Caco-2 (cell line): ENCODE results near the gene NEDD9. TPM values are rescaled to one million over a fixed set of nuclear protein-coding genes. Genes with fewer than 3 reads are reported as not detected.

Experiments used
- BruUV-seq: library from RNA; stranded (reverse); fragments of 400-500 nt; replicated peaks from 2 replicates; lab custom pipeline; 2021; lab: Mats Ljungman, UMichigan
- CTCF ChIA-PET: fragments of 300-600 bp; sonication (Branson Sonifier 250); formaldehyde crosslinking; loops from one replicate; lab custom pipeline; 2022; ENCODE audit warnings: antibody characterized with exemption; lab: Charles Lee
- POLR2A ChIA-PET: fragments of 300-600 bp; sonication (Branson Sonifier 250); formaldehyde crosslinking; loops from one replicate; lab custom pipeline; 2022; ENCODE audit warnings: antibody characterized with exemption; lab: Charles Lee
- DNase-seq, 2 experiments: peaks; one replicate each; pipeline versions ENCODE4 v3.0.0 to v3.0.0-alpha.2; 2020 to 2022
- H3K27me3 ChIP-seq: replicated peaks from 2 replicates; pipeline ENCODE4 v1.6.0; 2011; ENCODE audit warnings: low read length; ENCODE audit not compliant: control insufficient read depth, insufficient read depth
- H3K36me3 ChIP-seq: 2 replicates; pipeline ENCODE4 v1.5.1; 2011; ENCODE audit warnings: low read length; ENCODE audit not compliant: control insufficient read depth, insufficient read depth
- H3K4me1 ChIP-seq: fragments of 250-450 bp; sonication (Bioruptor Pico); 2 replicates; pipeline ENCODE4 v1.5.1; 2020; ENCODE audit warnings: mild to moderate bottlenecking
- H3K4me3 ChIP-seq: 2 replicates; pipeline ENCODE4 v1.5.1; 2011; ENCODE audit warnings: low read depth, mild to moderate bottlenecking, control low read depth, low read length
- H3K9me3 ChIP-seq: fragments of 250-450 bp; sonication (Bioruptor Pico); 2 replicates; pipeline ENCODE4 v1.5.1; 2020; ENCODE audit warnings: mild to moderate bottlenecking, moderate library complexity
- H3K27ac Mint-ChIP-seq: one replicate; pipeline ENCODE4 v1.8.0; 2022; ENCODE audit warnings: mixed read lengths; ENCODE audit not compliant: unreplicated experiment
- H3K27me3 Mint-ChIP-seq: one replicate; pipeline ENCODE4 v1.8.0; 2022; ENCODE audit warnings: mixed read lengths; ENCODE audit not compliant: insufficient read depth, unreplicated experiment
- H3K36me3 Mint-ChIP-seq: one replicate; pipeline ENCODE4 v1.8.0; 2022; ENCODE audit warnings: mild to moderate bottlenecking, mixed read lengths; ENCODE audit not compliant: insufficient read depth, unreplicated experiment
- H3K4me1 Mint-ChIP-seq: one replicate; pipeline ENCODE4 v1.8.0; 2022; ENCODE audit warnings: low read depth, mixed read lengths; ENCODE audit not compliant: unreplicated experiment
- H3K4me3 Mint-ChIP-seq: one replicate; pipeline ENCODE4 v1.8.0; 2022; ENCODE audit warnings: mild to moderate bottlenecking, moderate library complexity, mixed read lengths; ENCODE audit not compliant: unreplicated experiment
- H3K9me3 Mint-ChIP-seq: one replicate; pipeline ENCODE4 v1.8.0; 2022; ENCODE audit warnings: mixed read lengths; ENCODE audit not compliant: unreplicated experiment
- CTCF ChIP-seq, 2 experiments: fragments of 200-600 bp in 1 of 2; IDR thresholded peaks; 1 replicate in 1 of 2; 2 replicates in 1 of 2; pipeline versions ENCODE4 v1.5.1 to v1.8.0; 2011 to 2022; ENCODE audit warnings: antibody characterized with exemption in 1 of 2, control low read depth in 1 of 2, inconsistent platforms in 1 of 2, low read depth in 1 of 2, low read length in 1 of 2, mild to moderate bottlenecking in 1 of 2, moderate library complexity in 1 of 2; ENCODE audit not compliant: insufficient read depth in 1 of 2, severe bottlenecking in 1 of 2, unreplicated experiment in 1 of 2
- intact Hi-C: fragments of 100-400 bp; cut with micrococcal nuclease; formaldehyde crosslinking; loops from one replicate; pipeline ENCODE4 v1.10.0; 2022; ENCODE audit not compliant: unreplicated experiment
- total RNA-seq: library from RNA; stranded (reverse); gene quantifications from 2 replicates; pipeline ENCODE4 v1.2.3, GENCODE V29; 2022

The NEDD9 gene
- total RNA-seq, 1 experiment from 2014 or later, result 36.2 TPM

- Mint-ChIP-seq H3K36me3 (peaks cover 69% of the 10 kb centered on the region), H3K27me3 (no peaks in the 10 kb centered on the region), H3K4me3 (no peak overlapping the region), H3K9me3 (no peaks in the 10 kb centered on the region), H3K4me1 (peaks cover 10% of the 10 kb centered on the region), H3K27ac (no peak overlapping the region)
- no peaks in the 10 kb centered on the region for H3K36me3 ChIP-seq
- no peak for TF ChIP-seq CTCF (IDR thresholded peaks at IDR 0.05; ENCODE audit: insufficient read depth in 1 of 2, low read depth in 1 of 2, low read length in 1 of 2, severe bottlenecking in 1 of 2, unreplicated experiment in 1 of 2)
- POLR2A ChIA-PET, result no interaction called here
- no peaks in the 10 kb centered on the region for H3K27me3 ChIP-seq
- peaks cover 3% of the 10 kb centered on the region; the same call in 1 of the 2 replicates for H3K9me3 ChIP-seq
- CTCF ChIA-PET, result no interaction called here
- intact Hi-C loops, result no loop called here
- no peak for DNase-seq
- no peak overlapping the region for H3K4me3 ChIP-seq
- H3K4me1 ChIP-seq, result no peaks in the 10 kb centered on the region; the same call in 1 of the 2 replicates
- no TSS peak for BruUV-seq
These were observed 47.1 kb downstream of the NEDD9 start for GRCh38 chr6:11185204-11185842.

GRCh38 chr6:11183761-11184362 is 48.6 kb downstream of the NEDD9 start:
- H3K27me3 Mint-ChIP-seq, result no peaks in the 10 kb centered on the region
- intact Hi-C loops, result no loop called here
- BruUV-seq, result no TSS peak
- no peaks in the 10 kb centered on the region for H3K36me3 ChIP-seq
- no peak for DNase-seq
- H3K9me3 Mint-ChIP-seq, result no peaks in the 10 kb centered on the region
- H3K27me3 ChIP-seq, result no peaks in the 10 kb centered on the region
- POLR2A ChIA-PET, result no interaction called here
- no peak overlapping the region for H3K27ac Mint-ChIP-seq
- no peak overlapping the region for H3K4me3 Mint-ChIP-seq
- no peak for TF ChIP-seq CTCF (IDR thresholded peaks at IDR 0.05; ENCODE audit: insufficient read depth in 1 of 2, low read depth in 1 of 2, low read length in 1 of 2, severe bottlenecking in 1 of 2, unreplicated experiment in 1 of 2)
- peaks cover 58% of the 10 kb centered on the region for H3K36me3 Mint-ChIP-seq
- H3K4me1 Mint-ChIP-seq, result peaks cover 10% of the 10 kb centered on the region
- H3K9me3 ChIP-seq, result peaks cover 3% of the 10 kb centered on the region; the same call in 1 of the 2 replicates
- CTCF ChIA-PET, result no interaction called here
- no peaks in the 10 kb centered on the region; the same call in 1 of the 2 replicates for H3K4me1 ChIP-seq
- H3K4me3 ChIP-seq, result no peak overlapping the region

GRCh38 chr6:11181478-11182136 is 50.9 kb downstream of the NEDD9 start:
- Mint-ChIP-seq H3K36me3 (peaks cover 36% of the 10 kb centered on the region), H3K4me3 (no peak overlapping the region), H3K4me1 (no peaks in the 10 kb centered on the region), H3K27ac (no peak overlapping the region), H3K27me3 (no peaks in the 10 kb centered on the region), H3K9me3 (no peaks in the 10 kb centered on the region)
- Histone ChIP-seq H3K27me3 (no peaks in the 10 kb centered on the region), H3K4me1 (no peaks in the 10 kb centered on the region), H3K36me3 (no peaks in the 10 kb centered on the region), H3K4me3 (no peak overlapping the region), H3K9me3 (peaks cover 3% of the 10 kb centered on the region; the same call in 1 of the 2 replicates)
- DNase-seq, result no peak
- no TSS peak for BruUV-seq
- TF ChIP-seq CTCF (IDR thresholded peaks at IDR 0.05; ENCODE audit: insufficient read depth in 1 of 2, low read depth in 1 of 2, low read length in 1 of 2, severe bottlenecking in 1 of 2, unreplicated experiment in 1 of 2), result no peak
- intact Hi-C loops, result no loop called here
- ChIA-PET CTCF (no interaction called here), POLR2A (no interaction called here)
